ENCODE measurements around the gene USP24. TPM values are rescaled to one million over a fixed set of nuclear protein-coding genes. Genes with fewer than 3 reads are reported as not detected.

Gene USP24
- polyA plus RNA-seq, 1 donor from 2014 or later, result 29.5 TPM

GRCh38 chr1:55246331-55246730, 31.2 kb upstream of the USP24 start:
- TF ChIP-seq REST (IDR thresholded peaks at IDR 0.05; ENCODE audit: borderline replicate concordance) (no peak), EP300 (conservative IDR thresholded peaks at IDR 0.05; ENCODE audit: poor library complexity, severe bottlenecking) (no peak), TAF1 (IDR thresholded peaks at IDR 0.05; ENCODE audit: low read depth) (no peak), SMC3 (conservative IDR thresholded peaks at IDR 0.05; ENCODE audit: poor library complexity) (no peak)

GRCh38 chr1:55245781-55246180, 30.6 kb upstream of the USP24 start:
- Histone ChIP-seq H3K27me3 (ENCODE audit: insufficient read depth, low read depth, low read length) (no peaks in the 10 kb centered on the region), H3K79me2 (replicated peaks; ENCODE audit: insufficient read depth, low read length) (no peaks in the 10 kb centered on the region), H3K9me3 (ENCODE audit: low read length) (no peaks in the 10 kb centered on the region), H3F3A (ENCODE audit: insufficient read depth, low read length, poor library complexity, severe bottlenecking) (no peaks in the 10 kb centered on the region), H3K9me2 (ENCODE audit: insufficient read depth, low read length) (no peaks in the 10 kb centered on the region), H3K36me3 (ENCODE audit: insufficient read depth, low read length) (no peaks in the 10 kb centered on the region), H3K9ac (ENCODE audit: low read length) (no peak overlapping the region), H4K20me1 (ENCODE audit: insufficient read depth) (no peaks in the 10 kb centered on the region), H2AFZ (ENCODE audit: low read depth, low read length) (no peak overlapping the region), H3K27ac (ENCODE audit: low read length) (no peak overlapping the region), H3K4me2 (ENCODE audit: low read length) (no peak overlapping the region), H3K4me3 (ENCODE audit: low read length) (no peak overlapping the region)
- TF ChIP-seq SMC3 (conservative IDR thresholded peaks at IDR 0.05; ENCODE audit: poor library complexity) (no peak), EZH2 (IDR thresholded peaks at IDR 0.05; ENCODE audit: borderline replicate concordance, insufficient read depth, low read length, poor library complexity, severe bottlenecking) (no peak), POLR2AphosphoS5 (IDR thresholded peaks at IDR 0.05) (no peak), EP300 (conservative IDR thresholded peaks at IDR 0.05; ENCODE audit: poor library complexity, severe bottlenecking) (no peak), REST (IDR thresholded peaks at IDR 0.05; ENCODE audit: borderline replicate concordance) (no peak)

More at GRCh38 chr1:55246331-55246730, 31.2 kb upstream of the USP24 start:
- Histone ChIP-seq H4K20me1 (ENCODE audit: insufficient read depth) (no peaks in the 10 kb centered on the region), H3K9me2 (ENCODE audit: insufficient read depth, low read length) (no peaks in the 10 kb centered on the region), H3K27me3 (ENCODE audit: insufficient read depth, low read depth, low read length) (no peaks in the 10 kb centered on the region), H3K79me2 (replicated peaks; ENCODE audit: insufficient read depth, low read length) (no peaks in the 10 kb centered on the region), H3K36me3 (ENCODE audit: insufficient read depth, low read length) (no peaks in the 10 kb centered on the region), H3K9ac (ENCODE audit: low read length) (no peak overlapping the region), H3F3A (ENCODE audit: insufficient read depth, low read length, poor library complexity, severe bottlenecking) (no peaks in the 10 kb centered on the region), H3K4me3 (ENCODE audit: low read length) (no peak overlapping the region), H3K9me3 (ENCODE audit: low read length) (no peaks in the 10 kb centered on the region), H3K27ac (ENCODE audit: low read length) (no peak overlapping the region), H2AFZ (ENCODE audit: low read depth, low read length) (no peak overlapping the region), H3K4me2 (ENCODE audit: low read length) (no peak overlapping the region)

Data from neural cell (in vitro differentiated cells).